GM18499 (cell line): Measurements from ENCODE around the gene HERC4.
"Not testable (repeated sequence)": the region's sequence is repeated elsewhere in the genome, so short reads cannot be mapped to it uniquely, and the experiment has no call there.

Experiments used
- ATAC-seq: cut with Tn5 transposase; IDR thresholded peaks from one replicate; pipeline ENCODE4 v1.9.1; 2021; ENCODE audit warnings: moderate number of reproducible peaks; ENCODE audit not compliant: insufficient read depth, unreplicated experiment

Gene HERC4

DNA sequence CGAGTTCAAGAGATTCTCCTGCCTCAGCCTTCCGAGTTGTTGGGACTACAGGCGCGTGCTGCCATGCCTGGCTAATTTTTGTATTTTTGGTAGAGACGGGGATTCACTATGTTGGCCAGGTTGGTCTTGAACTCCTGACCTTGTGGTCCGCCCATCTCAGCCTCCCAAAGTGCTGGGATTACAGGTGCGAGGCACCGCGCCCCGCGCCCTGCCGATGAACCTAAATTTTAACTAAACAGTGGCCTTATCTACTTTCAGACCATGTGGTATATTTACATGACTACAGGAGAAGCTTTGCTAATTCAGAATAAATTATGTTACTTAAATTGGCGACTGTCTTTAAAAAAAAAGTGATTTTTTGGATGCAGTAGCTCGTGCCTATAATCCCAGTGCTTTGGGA, 181.4 kb downstream of the HERC4 start:
- ATAC-seq: no peak

DNA sequence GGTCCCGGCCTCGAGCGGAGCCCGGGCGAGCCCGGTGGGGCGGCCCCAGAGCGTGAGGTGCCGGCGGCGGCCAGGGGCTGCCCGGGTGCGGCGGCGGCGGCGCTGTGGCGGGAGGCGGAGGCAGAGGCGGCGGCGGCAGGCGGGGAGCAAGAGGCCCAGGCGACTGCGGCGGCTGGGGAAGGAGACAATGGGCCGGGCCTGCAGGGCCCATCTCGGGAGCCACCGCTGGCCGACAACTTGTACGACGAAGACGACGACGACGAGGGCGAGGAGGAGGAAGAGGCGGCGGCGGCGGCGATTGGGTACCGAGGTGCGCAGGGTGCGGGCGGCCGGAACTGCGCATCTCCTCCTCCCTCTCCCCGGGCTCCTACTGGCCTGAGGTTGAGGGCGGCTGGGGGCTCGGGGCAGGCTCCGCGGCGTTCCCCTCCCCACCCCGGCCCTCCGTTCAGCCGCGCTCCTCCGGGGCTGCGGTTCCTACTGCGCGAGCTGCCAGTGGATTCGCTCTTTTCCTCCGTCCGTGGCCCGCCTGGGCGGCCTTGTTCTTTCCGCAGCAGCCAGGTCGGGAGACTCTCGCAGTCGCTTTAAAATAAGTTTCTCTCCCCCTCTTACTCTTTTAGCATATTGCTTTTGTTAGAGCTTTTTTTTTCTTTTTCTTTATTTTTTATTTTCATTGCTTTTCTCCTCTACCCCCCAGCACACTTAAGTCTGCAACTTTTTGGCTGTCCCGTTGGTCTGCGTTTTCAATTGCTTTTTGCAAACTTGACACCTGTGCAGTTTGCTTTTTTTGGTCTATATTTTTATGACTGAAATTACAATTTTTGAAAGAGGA, 190.0 kb downstream of the HERC4 start:
- peak; percentile 29 for ATAC-seq

DNA sequence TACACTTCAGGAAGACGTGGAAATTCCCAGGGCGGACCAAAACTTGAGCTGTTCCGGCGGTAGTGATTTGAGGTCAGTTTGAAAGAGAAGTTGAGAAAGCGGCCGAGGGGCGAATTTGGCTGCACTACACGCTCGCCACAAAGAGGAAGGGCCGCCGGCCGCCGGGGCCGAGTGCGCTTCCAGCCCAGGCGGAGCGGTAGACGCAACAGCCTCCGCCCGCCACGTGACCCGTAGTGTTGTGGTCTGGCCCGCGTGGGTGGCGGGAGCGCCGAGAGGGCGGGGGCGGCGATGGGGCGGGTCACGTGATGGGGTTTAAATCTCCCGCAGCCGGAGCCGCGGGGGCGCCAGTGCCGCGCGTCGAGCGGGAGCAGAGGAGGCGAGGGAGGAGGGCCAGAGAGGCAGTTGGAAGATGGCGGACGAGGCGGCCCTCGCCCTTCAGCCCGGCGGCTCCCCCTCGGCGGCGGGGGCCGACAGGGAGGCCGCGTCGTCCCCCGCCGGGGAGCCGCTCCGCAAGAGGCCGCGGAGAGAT, 190.7 kb downstream of the HERC4 start, which contains the start of gene SIRT1:
Gene SIRT1, plus strand, starts transcription at position 344 of the 529 bp plus-strand sequence. Its CDS starts 66 bp downstream, at position 410.
- ATAC-seq: peak; percentile 68

DNA sequence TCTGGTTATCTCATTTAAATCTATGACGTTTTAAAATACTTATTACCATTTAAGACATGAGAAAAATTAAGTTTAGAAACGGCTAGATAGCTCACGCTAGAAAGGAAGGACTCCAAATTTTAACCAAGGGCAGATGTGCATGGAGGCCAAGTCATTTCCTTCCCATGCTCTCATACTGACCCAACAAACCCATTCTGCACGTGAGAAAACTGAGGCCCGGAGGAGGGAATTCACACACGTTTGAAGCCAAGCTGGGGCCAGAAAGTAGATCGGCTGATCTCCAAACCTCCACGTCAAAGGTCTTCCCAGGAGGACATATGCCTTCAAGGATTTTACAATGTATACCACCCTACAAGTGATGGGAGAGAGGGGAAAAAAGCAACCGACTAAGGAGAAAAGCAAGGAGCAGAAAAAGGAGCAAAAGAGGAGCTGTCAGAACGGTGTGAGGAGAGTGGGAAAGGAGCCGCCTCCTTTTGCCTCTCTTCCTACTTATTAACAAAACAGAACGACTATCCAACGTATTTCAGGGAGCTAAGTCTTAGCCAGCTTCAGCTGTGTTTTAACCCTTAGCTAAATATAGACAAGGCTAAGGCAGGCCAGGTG, 191.3 kb downstream of the HERC4 start:
- ATAC-seq: no peak

DNA sequence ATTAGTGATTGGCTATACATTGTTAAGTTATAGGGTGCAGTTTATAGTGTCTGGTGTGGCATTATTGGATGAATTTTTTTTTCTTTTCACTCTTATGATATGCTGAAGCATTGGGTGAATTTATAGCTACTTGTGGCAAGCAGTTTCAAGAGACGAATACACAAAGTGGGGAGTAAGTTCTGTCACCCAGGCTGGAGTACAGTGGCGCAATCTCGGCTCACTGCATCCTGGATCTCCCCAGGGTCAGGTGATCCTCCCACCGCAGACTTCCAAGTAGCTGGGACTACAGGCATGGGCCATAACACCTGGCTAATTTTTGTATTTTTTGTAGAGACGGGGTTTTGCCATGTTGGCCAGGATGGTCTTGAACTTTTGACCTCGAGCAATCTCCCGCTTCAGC, 196.9 kb downstream of the HERC4 start:
- ATAC-seq: no peak

DNA sequence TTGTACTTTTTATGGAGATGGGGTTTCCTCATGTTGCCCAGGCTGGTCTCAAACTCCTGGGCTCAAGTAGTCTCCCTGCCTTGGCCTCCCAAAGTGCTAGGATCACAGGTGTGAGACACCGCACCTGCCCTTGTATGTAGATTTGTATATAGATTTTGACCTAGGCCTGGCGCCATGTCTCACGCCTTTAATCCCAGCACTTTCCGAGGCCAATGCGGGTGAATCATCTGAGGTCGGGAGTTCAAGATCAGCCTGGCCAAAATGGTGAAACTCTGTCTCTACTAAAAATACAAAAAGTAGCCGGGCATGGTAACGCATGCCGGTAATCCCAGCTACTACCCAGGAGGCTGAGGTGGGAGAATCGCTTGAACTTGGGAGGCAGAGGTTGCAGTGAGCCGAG, 197.7 kb downstream of the HERC4 start:
- ATAC-seq: not testable (repeated sequence)

DNA sequence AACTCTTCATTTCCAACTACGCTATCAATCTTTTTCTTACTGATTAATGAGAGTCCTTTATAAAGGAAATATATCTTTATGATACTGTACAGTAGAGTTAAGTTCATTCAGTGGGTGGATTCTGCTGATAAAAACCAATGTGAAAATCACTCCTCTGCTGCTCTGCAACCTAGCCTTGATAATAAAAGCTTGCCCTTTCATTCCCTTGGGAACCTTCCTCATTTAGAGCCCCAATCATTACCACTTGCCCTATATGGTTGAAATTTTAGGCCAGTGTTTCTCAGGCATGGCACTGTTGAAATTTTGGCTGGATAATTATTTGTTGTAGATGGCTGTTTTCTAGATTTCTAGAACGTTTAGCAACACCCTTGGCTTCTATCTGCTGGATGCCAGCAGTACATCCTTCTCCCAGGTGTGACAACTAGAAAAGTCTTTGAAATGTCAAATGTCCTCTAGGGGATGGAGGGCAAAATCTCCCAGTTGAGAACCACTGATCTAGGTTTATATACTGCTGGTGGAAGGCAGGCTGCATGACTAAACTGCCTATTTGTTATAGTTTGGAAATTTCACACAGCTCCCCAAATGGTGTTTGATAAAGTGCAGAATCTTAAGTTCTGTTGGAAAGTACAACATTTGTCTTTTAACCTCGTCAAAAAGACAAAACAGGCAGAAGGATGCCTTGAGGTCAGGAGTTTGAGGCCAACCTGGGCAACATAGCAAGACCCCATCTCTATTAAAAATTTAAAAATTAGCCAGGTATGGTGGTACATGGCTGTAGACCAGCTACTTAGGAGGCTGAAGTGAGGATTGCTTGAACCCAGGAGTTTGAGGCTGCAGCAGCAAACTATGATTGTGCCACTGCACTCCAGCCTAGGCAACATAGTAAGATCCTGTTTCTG, 199.5 kb downstream of the HERC4 start:
- no peak for ATAC-seq
